ENCODE data around the gene PKD2. TPM values are rescaled to one million over a fixed set of nuclear protein-coding genes. Genes with fewer than 3 reads are reported as not detected.

Gene PKD2
- total RNA-seq, 6 experiments from 2014 or later, result 67.8 to 103 (median 70.4) TPM

GRCh38 chr4:88003261-88003660 is 4.2 kb upstream of the PKD2 start:
- Mint-ChIP-seq H3K27me3 (ENCODE audit: insufficient read depth) (no peaks in the 10 kb centered on the region), H3K4me1 (ENCODE audit: low read depth) (peaks cover 54% of the 10 kb centered on the region), H3K36me3 (ENCODE audit: low read depth) (peaks cover under 1% of the 10 kb centered on the region; the same call in 1 of the 2 replicates), H3K9me3 (no peaks in the 10 kb centered on the region), H3K27ac (peak overlapping the region; percentile 96), H3K4me3 (peak overlapping the region; percentile 73)
- no peak for TF ChIP-seq CTCF (IDR thresholded peaks at IDR 0.05)
- peak; percentile 48 for DNase-seq

DNA sequence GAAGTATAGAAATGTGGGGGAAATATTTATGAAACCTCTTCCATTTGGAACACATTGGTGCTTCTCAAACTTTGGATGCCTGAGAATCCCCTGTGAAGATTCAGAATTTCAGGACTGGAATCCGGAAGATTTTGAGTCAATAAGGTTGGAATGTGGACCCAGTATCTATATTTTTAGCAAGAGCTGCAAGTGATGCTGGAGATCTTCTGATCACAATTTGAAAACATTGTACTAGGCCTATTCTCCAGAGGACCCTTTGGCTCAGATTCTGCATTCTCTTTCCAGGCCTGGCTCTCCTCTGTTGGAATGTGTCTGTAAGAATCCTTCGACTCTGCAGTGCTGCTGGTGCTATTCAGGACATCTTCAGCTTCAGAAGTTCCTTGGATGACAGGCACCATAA is 2.4 kb upstream of the PKD2 start:
- Mint-ChIP-seq H3K36me3 (ENCODE audit: low read depth) (peaks cover 12% of the 10 kb centered on the region), H3K4me1 (ENCODE audit: low read depth) (peaks cover 54% of the 10 kb centered on the region), H3K27me3 (ENCODE audit: insufficient read depth) (no peaks in the 10 kb centered on the region), H3K4me3 (peak overlapping the region; percentile 87), H3K9me3 (no peaks in the 10 kb centered on the region), H3K27ac (peak overlapping the region; percentile 96)
- DNase-seq, result peak; percentile 72
- no peak for TF ChIP-seq CTCF (IDR thresholded peaks at IDR 0.05)

GRCh38 chr4:88005946-88006345 is 1.5 kb upstream of the PKD2 start:
- H3K36me3 Mint-ChIP-seq (ENCODE audit: low read depth), result peaks cover 12% of the 10 kb centered on the region
- peak overlapping the region; percentile 87 for H3K4me3 Mint-ChIP-seq
- DNase-seq, result no peak
- no peaks in the 10 kb centered on the region; the same call in 1 of the 2 replicates for H3K27me3 Mint-ChIP-seq (ENCODE audit: insufficient read depth)
- H3K9me3 Mint-ChIP-seq, result no peaks in the 10 kb centered on the region
- H3K27ac Mint-ChIP-seq, result peak overlapping the region; percentile 96
- TF ChIP-seq CTCF (IDR thresholded peaks at IDR 0.05), result no peak
- peaks cover 63% of the 10 kb centered on the region for H3K4me1 Mint-ChIP-seq (ENCODE audit: low read depth)

DNA sequence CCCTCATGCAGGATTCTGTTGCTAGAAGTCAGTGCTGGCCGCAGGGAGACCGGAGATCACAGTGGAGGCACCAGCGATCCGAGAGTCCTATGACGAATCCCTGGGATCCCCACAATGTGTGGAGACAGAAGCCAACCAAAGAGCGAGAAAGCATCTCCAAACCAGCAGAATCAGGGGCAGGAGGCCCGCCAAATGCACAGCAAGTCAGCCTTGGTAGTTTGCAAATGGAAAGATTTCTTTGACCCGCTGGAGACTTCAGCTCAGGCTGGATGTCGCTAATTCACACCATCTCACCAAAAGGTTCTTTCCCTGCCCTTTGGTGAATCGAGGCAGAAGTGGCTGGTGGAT is 505 bp upstream of the PKD2 start:
- Mint-ChIP-seq H3K4me3 (peak overlapping the region; percentile 87), H3K36me3 (ENCODE audit: low read depth) (peaks cover 12% of the 10 kb centered on the region), H3K9me3 (no peaks in the 10 kb centered on the region), H3K4me1 (ENCODE audit: low read depth) (peaks cover 71% of the 10 kb centered on the region), H3K27ac (peak overlapping the region; percentile 96), H3K27me3 (ENCODE audit: insufficient read depth) (no peaks in the 10 kb centered on the region; the same call in 1 of the 2 replicates)
- TF ChIP-seq CTCF (IDR thresholded peaks at IDR 0.05), result no peak
- DNase-seq, result no peak

GRCh38 chr4:88008122-88008742 is 797 bp downstream of the PKD2 start:
- peak overlapping the region; percentile 91 for H3K4me3 Mint-ChIP-seq
- DNase-seq, result peak; percentile 28
- H3K27me3 Mint-ChIP-seq (ENCODE audit: insufficient read depth), result no peaks in the 10 kb centered on the region; the same call in 1 of the 2 replicates
- peaks cover 19% of the 10 kb centered on the region for H3K36me3 Mint-ChIP-seq (ENCODE audit: low read depth)
- no peaks in the 10 kb centered on the region for H3K9me3 Mint-ChIP-seq
- H3K4me1 Mint-ChIP-seq (ENCODE audit: low read depth), result peaks cover 71% of the 10 kb centered on the region
- no peak for TF ChIP-seq CTCF (IDR thresholded peaks at IDR 0.05)
- peak overlapping the region; percentile 75 for H3K27ac Mint-ChIP-seq

Data from HFFc6 (cell line).